NCI-H82 treated with DMSO at 0.1 percent for 48 hours (cell line): Measurements from ENCODE around the gene LRFN2.

ENCODE experiments used
- DNase-seq: peaks from one replicate; lab custom pipeline; 2025; ENCODE audit not compliant: unreplicated experiment; lab: John Stamatoyannopoulos, UW

The LRFN2 gene

GRCh38 chr6:40438246-40438887 is 148.8 kb downstream of the LRFN2 start:
- DNase-seq: no peak

DNA sequence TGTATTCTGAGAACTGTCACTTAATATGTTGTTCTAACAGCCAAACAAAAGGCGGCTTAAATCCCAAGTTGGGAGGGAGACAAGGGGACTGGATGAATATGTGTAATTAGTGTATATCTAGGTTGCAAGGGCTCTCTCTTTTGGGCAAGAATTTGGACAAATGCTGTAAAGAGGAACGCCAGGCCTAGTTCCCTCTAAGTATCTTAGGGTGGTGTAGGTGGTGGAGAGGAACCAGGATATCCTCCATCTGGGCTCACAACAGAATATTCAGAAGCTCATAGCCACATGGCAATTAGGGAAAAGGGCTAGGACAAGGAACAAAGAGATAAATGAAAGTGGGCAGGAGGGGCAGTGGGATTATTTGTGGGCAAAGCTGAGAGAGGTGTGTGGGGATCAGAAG is 149.5 kb downstream of the LRFN2 start:
- DNase-seq: peak; percentile 12

DNA sequence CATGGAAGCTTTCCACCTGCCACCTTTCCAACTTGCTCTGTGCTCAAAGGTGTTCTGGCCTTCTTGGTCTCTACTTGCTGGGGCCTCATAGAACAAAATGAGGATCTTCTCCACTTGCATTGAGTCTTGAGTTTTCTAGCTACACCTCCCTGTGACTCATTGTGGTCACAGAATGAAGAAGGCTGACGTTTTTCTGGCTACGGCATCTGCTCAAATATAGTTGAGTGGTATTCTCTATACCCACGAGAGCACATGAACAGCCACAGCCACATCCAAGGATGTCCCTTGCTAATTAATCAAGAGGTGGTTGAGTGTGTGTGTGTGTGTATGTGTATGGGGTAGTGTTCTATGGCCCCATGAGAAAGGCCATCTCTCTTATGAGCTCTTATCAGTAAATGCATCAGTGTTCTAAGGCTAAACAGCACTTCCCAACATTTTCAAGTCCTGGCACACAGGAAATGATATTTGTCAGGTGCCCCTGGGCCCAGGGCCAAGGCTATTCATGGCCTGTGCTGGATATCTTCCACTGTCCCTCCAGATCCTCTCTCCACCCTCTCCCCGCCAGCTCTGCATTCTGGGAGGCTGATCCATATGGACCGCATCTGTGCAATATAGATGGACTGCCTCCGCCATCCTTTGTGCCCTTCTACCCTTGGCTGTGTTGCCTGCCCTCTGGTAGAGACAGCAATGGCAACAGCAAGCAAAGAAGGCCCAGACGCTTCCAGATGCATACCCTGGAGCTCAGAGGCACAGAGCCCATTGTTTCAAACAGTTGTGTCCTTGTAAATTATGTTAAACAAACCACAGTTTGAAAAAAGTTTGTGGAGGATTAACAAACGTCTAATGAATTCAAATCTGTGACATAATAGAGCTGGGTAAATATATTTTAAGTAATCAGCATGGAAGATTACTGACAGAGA is 150.2 kb downstream of the LRFN2 start:
- no peak for DNase-seq

GRCh38 chr6:40432982-40433381 is 154.2 kb downstream of the LRFN2 start:
- no peak for DNase-seq

- no peak for DNase-seq
Measured at GRCh38 chr6:40431706-40432105, 155.5 kb downstream of the LRFN2 start.

DNA sequence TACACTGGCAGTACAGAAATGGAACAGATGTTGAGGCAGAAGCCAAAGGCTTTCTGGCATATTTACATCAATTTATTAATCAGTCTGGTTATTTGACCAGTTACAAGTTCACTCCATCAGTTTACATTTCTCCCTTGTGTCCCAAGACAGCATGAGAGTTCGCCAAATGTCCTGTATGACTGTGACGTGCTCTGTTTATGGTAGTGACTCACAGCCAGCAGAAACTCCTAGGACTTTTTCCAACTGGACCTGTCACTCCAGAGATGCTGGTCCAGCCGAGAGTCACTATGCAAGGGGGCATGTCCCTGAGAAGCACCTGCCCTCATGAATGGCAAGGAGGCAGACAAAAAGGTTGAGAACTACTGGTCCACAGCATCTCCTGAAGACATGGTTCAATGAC is 160.0 kb downstream of the LRFN2 start:
- DNase-seq: no peak

- DNase-seq: no peak
Measured at GRCh38 chr6:40426346-40427066, 160.7 kb downstream of the LRFN2 start.

- DNase-seq: no peak
Measured at GRCh38 chr6:40425192-40425919, 161.8 kb downstream of the LRFN2 start.

GRCh38 chr6:40422046-40422445 is 165.1 kb downstream of the LRFN2 start:
- no peak for DNase-seq

DNA sequence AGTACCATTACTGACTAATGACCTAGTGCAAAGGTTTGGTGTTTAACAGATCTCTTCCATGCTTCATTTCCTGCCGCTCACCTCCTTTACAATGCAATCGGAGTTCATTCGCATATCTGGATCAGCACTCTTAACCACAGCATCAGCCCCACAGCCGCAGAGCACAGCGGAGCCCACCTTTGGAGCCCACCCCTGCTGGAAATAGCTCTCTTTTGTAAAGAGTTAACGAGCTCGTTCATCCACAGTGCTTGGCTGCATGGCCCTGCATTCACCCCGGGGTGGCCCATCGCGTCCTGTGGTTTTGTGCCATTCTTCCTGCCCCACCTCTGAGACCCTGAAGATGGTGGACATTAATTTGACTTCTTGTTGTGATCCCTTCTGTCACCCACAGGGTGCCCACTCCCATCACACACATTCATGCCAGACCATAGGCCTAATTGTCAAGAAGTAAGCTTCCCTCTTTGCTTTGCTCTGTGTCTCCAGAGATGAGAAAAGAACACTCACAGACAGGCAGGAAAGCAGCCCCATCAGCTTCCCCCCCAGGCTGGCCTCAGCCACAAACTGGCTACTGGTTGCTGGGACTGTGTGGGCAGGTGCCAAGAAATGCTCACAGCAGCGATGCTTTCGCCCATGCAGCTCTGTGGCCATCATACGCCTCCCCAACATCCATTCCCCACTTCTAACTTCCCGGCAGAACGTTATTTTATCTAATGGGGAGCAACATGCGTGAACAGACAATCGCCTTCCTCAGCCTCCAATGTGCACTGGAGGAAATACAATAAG is 167.0 kb downstream of the LRFN2 start:
- DNase-seq: no peak

GRCh38 chr6:40419377-40419776 is 167.8 kb downstream of the LRFN2 start:
- no peak for DNase-seq

DNA sequence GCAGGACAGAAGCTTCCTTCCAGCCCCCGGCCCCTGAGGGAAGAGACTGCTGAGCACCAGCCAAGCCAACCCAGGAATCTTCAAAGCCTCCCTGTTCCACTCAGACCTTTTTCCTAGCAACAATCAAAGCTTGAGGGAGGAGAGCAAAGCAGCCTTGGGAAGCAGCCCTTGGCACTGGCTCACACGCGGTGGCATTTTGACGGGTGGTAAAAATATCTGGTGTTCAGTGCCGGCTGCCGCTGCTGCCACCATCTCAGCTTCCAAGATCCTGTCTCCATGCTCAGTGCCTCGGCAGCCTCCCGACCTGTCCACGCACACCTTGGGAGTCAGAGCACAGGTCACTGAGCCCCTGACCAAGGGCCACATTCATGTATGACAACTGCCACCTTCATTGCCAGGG is 170.1 kb downstream of the LRFN2 start:
- DNase-seq: no peak

- no peak for DNase-seq
Measured at GRCh38 chr6:40414617-40415016, 172.5 kb downstream of the LRFN2 start.

DNA sequence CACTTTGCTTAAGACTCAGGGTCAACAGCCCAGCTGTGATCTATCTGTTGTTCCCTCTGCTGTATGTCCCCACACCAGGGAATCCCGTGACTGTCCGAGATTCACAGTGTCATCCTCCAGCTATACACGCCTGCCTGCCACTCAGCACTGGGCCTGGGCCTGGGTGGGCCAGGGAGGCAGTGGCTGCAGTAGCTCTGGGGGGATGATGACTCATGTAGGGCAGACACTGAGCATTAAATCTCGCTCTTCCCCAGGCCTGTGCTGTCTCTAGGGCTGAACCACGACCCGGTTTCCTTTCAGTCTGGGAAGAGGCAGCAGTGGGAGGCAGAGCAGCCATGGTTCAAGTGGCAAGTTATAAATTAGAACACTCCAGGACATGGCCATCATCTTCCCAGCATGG is 173.9 kb downstream of the LRFN2 start:
- no peak for DNase-seq

GRCh38 chr6:40411881-40412280 is 175.3 kb downstream of the LRFN2 start:
- DNase-seq: no peak

GRCh38 chr6:40410821-40411220 is 176.3 kb downstream of the LRFN2 start:
- peak; percentile 64 for DNase-seq

- DNase-seq: no peak
Measured at GRCh38 chr6:40409716-40410397, 177.3 kb downstream of the LRFN2 start.

GRCh38 chr6:40408786-40409542 is 178.2 kb downstream of the LRFN2 start:
- DNase-seq: no peak

- DNase-seq: no peak
Measured at GRCh38 chr6:40407239-40407638, 179.9 kb downstream of the LRFN2 start.
